ENCODE results near the gene PHYH.
"Not testable (repeated sequence)": the region's sequence is repeated elsewhere in the genome, so short reads cannot be mapped to it uniquely, and the experiment has no call there.

The PHYH gene

GRCh38 chr10:13271552-13272163, 28.2 kb downstream of the PHYH start:
- DNase-seq: peak; percentile 24

GRCh38 chr10:13270877-13271551, 28.9 kb downstream of the PHYH start:
- peak; percentile 20 for DNase-seq

- DNase-seq: no peak
These were observed 31.0 kb downstream of the PHYH start for GRCh38 chr10:13268841-13269240.

GRCh38 chr10:13268310-13268709, 31.6 kb downstream of the PHYH start:
- no peak for DNase-seq

GRCh38 chr10:13263591-13263990, 36.3 kb downstream of the PHYH start:
- DNase-seq: no peak

GRCh38 chr10:13262433-13262832, 37.4 kb downstream of the PHYH start:
- no peak for DNase-seq

- no peak for DNase-seq
These were observed 42.2 kb downstream of the PHYH start for GRCh38 chr10:13257621-13258140.

GRCh38 chr10:13256627-13257026, 43.2 kb downstream of the PHYH start:
- no peak for DNase-seq

- DNase-seq: no peak
These were observed 46.1 kb downstream of the PHYH start for GRCh38 chr10:13253726-13254125.

- DNase-seq: no peak
These were observed 52.1 kb downstream of the PHYH start for GRCh38 chr10:13247784-13248183.

GRCh38 chr10:13247246-13247645, 52.6 kb downstream of the PHYH start:
- DNase-seq: no peak

- DNase-seq: not testable (repeated sequence)
These were observed 57.6 kb downstream of the PHYH start for GRCh38 chr10:13242260-13242659.

- DNase-seq: no peak
These were observed 58.3 kb downstream of the PHYH start for GRCh38 chr10:13241613-13242012.

- no peak for DNase-seq
These were observed 59.9 kb downstream of the PHYH start for GRCh38 chr10:13239923-13240322.

GRCh38 chr10:13238271-13239077, 61.4 kb downstream of the PHYH start:
- no peak for DNase-seq

GRCh38 chr10:13236638-13237037, 63.2 kb downstream of the PHYH start:
- DNase-seq: no peak

- not testable (repeated sequence) for DNase-seq
These were observed 65.1 kb downstream of the PHYH start for GRCh38 chr10:13234736-13235135.

GRCh38 chr10:13234172-13234571, 65.7 kb downstream of the PHYH start, which contains the start of gene UCMA:
Gene UCMA (minus strand): TSS chr10:13234374. CDS start chr10:13234258, 116 bp downstream.
- DNase-seq: no peak

- DNase-seq: no peak
These were observed 66.5 kb downstream of the PHYH start for GRCh38 chr10:13233358-13233757.

- no peak for DNase-seq
These were observed 68.1 kb downstream of the PHYH start for GRCh38 chr10:13231808-13232207.

GRCh38 chr10:13231190-13231589, 68.7 kb downstream of the PHYH start:
- no peak for DNase-seq

Measured in fibroblast of skin of back (primary cell).